22Rv1 (cell line): Measurements from ENCODE around the gene PDGFB.

Experiments used
- H3K27ac ChIP-seq: fragments of 450-650 bp; 2 replicates; pipeline ENCODE4 v1.5.1; 2017
- CTCF ChIP-seq: fragments of 450-650 bp; IDR thresholded peaks from 2 replicates; pipeline ENCODE4 v1.5.1; 2017; ENCODE audit warnings: mild to moderate bottlenecking
- ZFX ChIP-seq: fragments of 450-650 bp; IDR thresholded peaks from 2 replicates; pipeline ENCODE4 v1.6.1; 2017; ENCODE audit warnings: antibody characterized with exemption, borderline replicate concordance

The PDGFB gene

GRCh38 chr22:39244496-39245129 is at the start of gene PDGFB:
Gene PDGFB (minus strand): TSS chr22:39244982. CDS start chr22:39243963, 1,019 bp downstream.
- TF ChIP-seq CTCF, result no peak
- TF ChIP-seq ZFX, result no peak
- peak within 1 kb of the TSS; percentile 98 for H3K27ac ChIP-seq

- TF ChIP-seq CTCF (no peak), ZFX (no peak)
- peak overlapping the region; percentile 72 for H3K27ac ChIP-seq
Measured at GRCh38 chr22:39293766-39294368, 49.1 kb upstream of the PDGFB start.

GRCh38 chr22:39292561-39293074 is 47.8 kb upstream of the PDGFB start:
- peak overlapping the region; percentile 72 for H3K27ac ChIP-seq
- TF ChIP-seq ZFX, result no peak
- TF ChIP-seq CTCF, result no peak

- peak overlapping the region; percentile 72 for H3K27ac ChIP-seq
- TF ChIP-seq ZFX (no peak), CTCF (no peak)
Measured at GRCh38 chr22:39292031-39292462, 47.3 kb upstream of the PDGFB start.

GRCh38 chr22:39291523-39291922 is 46.7 kb upstream of the PDGFB start:
- TF ChIP-seq ZFX (no peak), CTCF (peak; percentile 31)
- H3K27ac ChIP-seq, result no peak overlapping the region

GRCh38 chr22:39290724-39291161 is 46.0 kb upstream of the PDGFB start:
- no peak overlapping the region for H3K27ac ChIP-seq
- no peak for TF ChIP-seq CTCF
- no peak for TF ChIP-seq ZFX
